ENCODE results near the gene STIL.
"Not testable (repeated sequence)": the region's sequence is repeated elsewhere in the genome, so short reads cannot be mapped to it uniquely, and the experiment has no call there.

The STIL gene

GRCh38 chr1:47319968-47320367 lies 6.0 kb upstream of the STIL start:
- DNase-seq (ENCODE audit: low read depth in 2 of 2): not testable (repeated sequence)

- no peak for DNase-seq (ENCODE audit: low read depth in 2 of 2)
Observed at GRCh38 chr1:47317841-47318240, 3.9 kb upstream of the STIL start.

DNA sequence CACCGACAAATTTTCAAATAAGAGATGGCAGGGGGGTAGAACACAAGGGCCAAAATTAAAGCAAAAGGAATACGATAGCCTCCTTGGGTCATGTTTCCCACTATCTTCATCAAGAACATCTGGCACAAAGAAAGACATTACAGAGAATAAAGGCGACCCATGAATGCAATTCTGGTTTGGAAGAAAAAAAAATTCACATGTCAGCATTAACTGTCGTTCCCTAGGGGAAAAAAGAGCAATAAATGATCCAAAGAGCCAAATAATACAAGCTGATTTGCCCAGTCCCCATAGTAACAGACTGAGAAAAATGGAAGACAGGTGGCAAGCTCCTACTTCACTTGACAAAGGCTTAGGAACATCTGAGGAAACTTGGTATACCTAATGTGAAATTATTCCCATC lies 4.5 kb downstream of the STIL start:
- no peak for DNase-seq (ENCODE audit: low read depth in 2 of 2)

DNA sequence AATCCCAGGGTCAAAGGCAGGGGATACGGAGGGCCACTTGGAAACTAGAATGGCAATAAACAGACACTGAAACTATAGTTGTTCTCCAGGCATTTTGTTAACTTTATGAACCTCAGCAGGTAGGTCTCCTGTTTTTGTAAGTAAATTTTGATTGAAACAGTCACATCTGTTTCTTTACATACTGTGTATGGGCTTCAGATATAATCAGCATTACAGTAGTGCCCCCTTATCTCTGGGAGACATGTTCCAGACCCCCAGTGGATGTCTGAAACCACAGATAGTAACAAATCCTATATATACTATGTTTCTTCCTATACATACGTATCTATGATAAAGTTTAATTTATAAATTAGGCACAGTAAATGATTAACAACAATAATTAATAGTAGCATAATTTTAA lies 11.5 kb downstream of the STIL start:
- no peak for DNase-seq (ENCODE audit: low read depth in 2 of 2)

GRCh38 chr1:47298025-47298699 lies 15.8 kb downstream of the STIL start:
- DNase-seq (ENCODE audit: low read depth in 2 of 2): no peak

DNA sequence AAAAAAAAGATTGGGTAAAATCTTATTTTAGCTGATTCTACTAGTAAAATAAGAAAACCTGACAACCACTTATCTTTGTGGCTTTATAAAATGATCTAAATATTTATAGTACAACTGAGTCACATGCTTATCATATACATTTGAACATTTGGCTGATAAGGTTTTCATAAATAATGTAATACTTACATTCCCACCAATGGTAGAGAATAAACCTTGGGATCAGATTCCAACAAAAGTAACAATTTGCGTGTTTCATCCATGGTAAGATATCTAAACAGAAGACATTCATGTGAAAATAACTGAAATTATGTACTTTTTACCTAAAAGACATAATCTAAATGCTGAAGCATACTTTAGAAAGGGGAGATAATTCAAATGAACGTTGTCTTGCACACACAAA lies 18.4 kb downstream of the STIL start:
- no peak for DNase-seq (ENCODE audit: low read depth in 2 of 2)

DNA sequence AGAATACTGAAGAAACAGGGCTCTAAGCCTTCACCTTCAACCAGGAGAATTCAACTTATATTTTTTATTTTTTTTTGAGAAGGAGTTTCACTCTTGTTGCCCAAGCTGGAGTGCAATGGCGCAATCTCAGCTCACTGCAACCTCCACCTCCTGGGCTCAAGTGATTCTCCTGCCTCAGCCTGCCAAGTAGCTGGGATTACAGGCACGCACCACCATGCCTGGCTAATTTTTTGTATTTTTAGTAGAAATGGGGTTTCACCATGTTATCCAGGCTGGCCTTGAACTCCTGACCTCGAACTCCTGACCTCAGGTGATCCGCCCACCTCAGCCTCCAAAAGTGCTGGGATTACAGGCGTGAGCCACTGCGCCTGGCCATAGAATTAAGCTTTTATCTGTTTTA lies 19.1 kb downstream of the STIL start:
- not testable (repeated sequence) for DNase-seq (ENCODE audit: low read depth in 2 of 2)

GRCh38 chr1:47288116-47288515 lies 25.8 kb downstream of the STIL start:
- DNase-seq (ENCODE audit: low read depth in 2 of 2): not testable (repeated sequence)

GRCh38 chr1:47280142-47280541 lies 33.8 kb downstream of the STIL start:
- no peak for DNase-seq (ENCODE audit: low read depth in 2 of 2)

- no peak for DNase-seq (ENCODE audit: low read depth in 2 of 2)
Observed at GRCh38 chr1:47276850-47277249, 37.1 kb downstream of the STIL start.

DNA sequence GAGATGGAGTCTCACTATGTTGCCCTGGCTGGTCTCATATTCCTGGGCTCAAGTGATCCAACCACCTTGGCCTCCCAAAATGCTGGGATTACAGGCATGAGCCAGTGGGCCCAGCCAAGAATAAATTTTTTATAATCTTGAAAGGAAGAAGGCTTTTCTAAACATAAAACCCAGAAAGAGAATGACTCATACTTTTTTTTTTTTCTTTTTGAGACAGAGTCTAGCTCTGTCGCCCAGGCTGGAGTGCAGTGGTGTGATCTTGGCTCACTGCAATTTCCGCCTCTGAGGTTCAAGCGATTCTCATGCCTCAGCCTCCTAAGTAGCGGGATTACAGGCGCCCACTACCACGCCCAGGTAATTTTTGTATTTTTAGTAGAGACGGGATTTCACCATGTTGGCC lies 38.1 kb downstream of the STIL start:
- DNase-seq (ENCODE audit: low read depth in 2 of 2): not testable (repeated sequence)

DNA sequence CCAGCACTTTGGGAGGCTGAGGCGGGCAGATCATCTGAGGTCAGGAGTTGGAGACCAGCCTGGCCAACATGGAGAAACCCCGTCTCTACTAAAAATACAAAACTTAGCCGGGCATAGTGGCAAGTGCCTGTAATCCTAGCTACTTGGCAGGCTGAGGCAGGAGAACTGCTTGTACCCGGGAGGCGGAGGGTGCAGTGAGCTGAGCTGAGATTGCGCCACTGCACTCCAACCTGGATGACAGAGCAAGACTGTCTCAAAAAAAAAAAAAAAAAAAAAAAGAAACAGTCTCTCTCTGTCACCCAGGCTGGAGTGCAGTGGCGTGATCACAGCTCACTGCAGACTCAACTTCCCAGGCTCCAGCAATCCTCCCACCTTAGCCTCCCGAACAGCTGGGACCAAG lies 48.4 kb downstream of the STIL start:
- not testable (repeated sequence) for DNase-seq (ENCODE audit: low read depth in 2 of 2)

DNA sequence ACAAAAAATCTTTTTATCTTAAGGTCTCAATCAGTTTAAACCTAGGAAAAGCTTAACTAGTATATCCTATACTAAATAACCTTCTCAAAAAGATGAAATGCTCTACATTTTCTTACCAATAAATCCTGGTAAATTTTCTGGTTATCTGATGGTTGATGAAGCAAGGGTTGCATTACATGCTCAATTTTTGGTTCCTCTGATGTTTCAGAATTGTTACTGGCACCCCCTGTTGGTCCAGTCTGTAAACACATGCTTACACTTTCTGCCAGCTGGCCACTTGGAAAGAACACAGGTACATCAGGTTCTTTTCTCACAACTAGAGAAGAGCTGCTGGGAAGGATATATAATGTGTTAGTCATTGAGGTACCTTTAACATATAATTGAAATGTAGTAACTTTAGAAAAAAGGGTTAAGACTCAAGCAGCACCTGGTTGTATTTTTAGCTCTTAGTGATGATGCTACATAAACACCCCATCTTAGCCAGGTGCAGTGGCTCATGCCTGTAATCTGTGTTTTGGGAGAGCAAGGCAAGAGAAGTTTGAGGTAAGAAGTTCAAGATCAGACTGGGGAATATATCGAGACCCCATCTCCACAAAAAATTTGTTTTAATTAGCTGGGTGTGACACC lies 51.0 kb downstream of the STIL start:
- DNase-seq (ENCODE audit: low read depth in 2 of 2): peak in 1 of 2 donors; percentile 6

DNA sequence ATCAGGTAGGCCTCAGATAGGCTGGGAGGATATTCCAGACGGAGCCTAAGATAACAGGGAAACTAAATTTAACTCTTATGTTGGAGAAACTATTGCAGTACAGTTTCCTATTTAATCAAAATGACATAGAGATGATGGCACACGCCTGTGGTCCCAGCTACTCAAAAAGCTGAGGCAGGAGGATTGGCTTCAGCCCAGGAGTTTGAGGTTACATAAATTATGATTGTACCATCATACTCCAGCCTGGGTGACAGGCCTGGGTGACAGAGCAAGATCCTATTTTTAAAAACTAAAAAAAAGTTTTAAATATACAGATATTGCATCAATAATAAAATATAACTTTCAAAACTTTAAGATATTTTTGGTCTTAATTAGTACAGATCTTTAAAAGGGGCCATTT lies 56.7 kb downstream of the STIL start:
- DNase-seq (ENCODE audit: low read depth in 2 of 2): no peak

DNA sequence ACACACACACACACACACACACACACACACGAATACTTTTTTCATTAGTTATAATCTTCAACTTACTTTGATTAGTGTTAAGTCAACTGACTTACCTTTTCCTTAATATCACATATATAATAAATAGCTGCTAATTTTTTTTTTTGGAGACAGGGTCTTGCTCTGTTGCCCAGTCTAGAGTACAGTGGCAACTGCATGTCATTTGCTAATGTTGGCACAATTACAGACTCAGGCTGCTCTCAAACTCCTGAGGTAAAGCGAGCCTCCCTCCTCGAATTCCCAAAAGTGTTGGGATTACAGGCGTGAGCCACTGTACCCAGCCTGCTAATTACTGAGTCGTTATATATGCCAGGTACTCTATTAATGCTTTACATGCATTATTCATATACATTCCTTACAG lies 61.2 kb downstream of the STIL start:
- DNase-seq (ENCODE audit: low read depth in 2 of 2): no peak

DNA sequence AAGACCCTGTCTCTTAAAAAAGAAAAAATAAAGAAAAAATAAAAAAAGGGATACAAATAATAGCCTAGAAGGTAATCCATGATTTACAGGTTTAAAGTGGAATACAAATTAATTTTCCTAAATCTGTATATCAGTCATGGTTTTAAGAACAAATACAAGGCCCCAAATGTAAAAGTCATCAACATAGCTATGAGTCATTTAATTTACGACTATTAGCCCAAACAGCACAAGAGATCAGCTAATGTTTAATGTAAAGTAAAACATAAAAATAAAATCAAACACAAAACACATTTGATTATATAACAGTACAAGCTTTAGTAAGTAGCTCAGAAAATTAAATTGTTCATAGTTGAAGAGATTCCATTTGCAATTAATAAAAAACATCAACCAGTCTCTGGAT lies 61.6 kb downstream of the STIL start:
- no peak for DNase-seq (ENCODE audit: low read depth in 2 of 2)

DNA sequence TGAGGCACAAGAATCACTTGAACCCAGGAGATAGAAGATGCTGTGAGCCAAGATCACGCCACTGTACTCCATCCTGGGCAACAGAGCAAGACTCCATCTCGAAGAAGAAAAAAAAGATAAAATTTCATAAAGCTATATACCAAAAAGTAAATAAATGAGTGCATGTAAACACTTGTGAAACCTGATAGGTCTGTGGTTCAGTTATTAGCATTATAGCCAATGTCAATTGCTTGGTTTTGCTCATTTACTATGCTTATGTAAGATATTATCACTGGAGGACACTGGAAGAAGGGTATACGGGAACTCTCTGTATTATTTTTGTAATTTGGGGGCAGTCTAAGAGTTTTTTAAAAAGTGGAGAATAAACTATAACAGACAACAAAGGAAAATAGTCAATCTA lies 64.2 kb downstream of the STIL start:
- DNase-seq (ENCODE audit: low read depth in 2 of 2): no peak

GRCh38 chr1:47244339-47244862 lies 69.5 kb downstream of the STIL start:
- DNase-seq (ENCODE audit: low read depth in 2 of 2): no peak

DNA sequence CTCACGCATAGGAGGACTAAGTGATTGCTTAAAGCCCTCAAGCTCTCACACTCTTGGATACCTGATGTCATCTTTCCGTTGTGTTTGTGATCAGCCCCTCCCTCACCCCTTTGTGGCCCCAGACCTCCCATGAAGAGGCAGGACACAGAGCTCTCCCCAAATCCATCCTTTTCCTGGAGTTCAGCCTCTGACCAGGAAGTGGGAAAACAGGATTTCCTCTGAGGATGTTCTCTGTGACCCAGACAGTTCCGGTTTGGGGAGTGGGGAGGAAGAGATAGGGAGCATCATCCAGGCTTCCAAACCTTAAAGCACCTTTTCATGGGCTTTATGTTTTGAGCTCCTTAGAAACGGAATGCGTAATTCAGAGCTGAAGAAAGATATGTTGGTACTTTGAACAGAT lies 70.0 kb downstream of the STIL start:
- no peak for DNase-seq (ENCODE audit: low read depth in 2 of 2)

- DNase-seq (ENCODE audit: low read depth in 2 of 2): no peak
Observed at GRCh38 chr1:47241114-47242113, 72.5 kb downstream of the STIL start.

- no peak for DNase-seq (ENCODE audit: low read depth in 2 of 2)
Observed at GRCh38 chr1:47238935-47239592, 74.9 kb downstream of the STIL start.

DNA sequence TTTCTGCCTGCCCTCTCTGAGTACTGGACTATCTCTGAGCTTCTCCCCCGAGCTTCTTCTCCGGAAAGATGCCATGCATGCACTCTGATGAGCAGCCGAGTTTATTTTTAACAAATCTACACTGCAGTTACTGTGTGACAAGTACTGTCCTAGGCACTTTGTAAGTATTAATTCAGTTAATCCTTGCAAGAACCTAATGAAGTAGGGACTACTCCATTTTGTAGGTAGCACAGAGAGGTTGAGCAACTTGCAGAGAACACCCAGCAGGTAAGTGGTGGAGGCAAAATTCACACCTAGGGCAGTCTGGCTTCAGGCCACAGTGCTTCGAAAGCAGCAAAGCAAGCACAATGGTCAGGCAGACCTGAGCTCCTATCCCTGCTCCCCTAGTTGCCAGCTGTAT lies 78.1 kb downstream of the STIL start:
- DNase-seq (ENCODE audit: low read depth in 2 of 2): no peak

Measured in stimulated activated CD8-positive, alpha-beta memory T cell treated with anti-CD3 and anti-CD28 coated beads, Interleukin-7, amount 100 ng/mL, for 1 hour (primary cell).